Naive thymus-derived CD4-positive, alpha-beta T cell (primary cell): ENCODE results near the gene EIF1. TPM values are rescaled to one million over a fixed set of nuclear protein-coding genes. Genes with fewer than 3 reads are reported as not detected.

ENCODE experiments used
- ATAC-seq: fragments of 150-1000 bp; cut with Tn5 transposase; 2 replicates; pipeline ENCODE4 v1.10.0; 2021; ENCODE audit warnings: mild to moderate bottlenecking, moderate library complexity
- CTCF ChIA-PET: fragments of 350-600 bp; sonication (Branson Sonifier 250); formaldehyde crosslinking; loops from one replicate; lab custom pipeline; 2021; ENCODE audit warnings: antibody characterized with exemption; lab: Charles Lee
- POLR2A ChIA-PET: fragments of 350-600 bp; sonication (Branson Sonifier 250); formaldehyde crosslinking; loops from one replicate; lab custom pipeline; 2021; ENCODE audit warnings: antibody characterized with exemption, inconsistent platforms; lab: Charles Lee
- DNase-seq, 9 donors: peaks; one replicate each; pipeline versions ENCODE4 v3.0.0 to v3.0.0-alpha.2; 2020 to 2022; ENCODE audit warnings: mixed read lengths in 1 of 9
- H3K27ac ChIP-seq: one replicate; pipeline ENCODE4 v1.7.0; 2013; ENCODE audit warnings: mild to moderate bottlenecking, low read depth, low read length, moderate library complexity
- H3K27me3 ChIP-seq, 2 donors: one replicate each; pipeline ENCODE4 v1.7.0; 2013; ENCODE audit warnings: low read length in 2 of 2, mild to moderate bottlenecking in 2 of 2, moderate library complexity in 2 of 2; ENCODE audit not compliant: control insufficient read depth in 2 of 2, insufficient read depth in 2 of 2
- H3K36me3 ChIP-seq, 3 experiments: 1 replicate in 2 of 3; 2 replicates in 1 of 3; pipeline ENCODE4 v1.7.0; 2013; ENCODE audit warnings: low read length in 3 of 3, mild to moderate bottlenecking in 3 of 3, moderate library complexity in 1 of 3; ENCODE audit not compliant: insufficient read depth in 3 of 3, control insufficient read depth in 2 of 3
- H3K4me1 ChIP-seq, 2 donors: one replicate each; pipeline ENCODE4 v1.7.0; 2013; ENCODE audit warnings: low read length in 2 of 2, mild to moderate bottlenecking in 2 of 2, moderate library complexity in 1 of 2; ENCODE audit not compliant: control insufficient read depth in 2 of 2, insufficient read depth in 2 of 2
- H3K4me3 ChIP-seq: 2 replicates; pipeline ENCODE4 v1.7.0; 2013; ENCODE audit warnings: mild to moderate bottlenecking, low read length
- H3K9me3 ChIP-seq, 3 experiments: 1 replicate in 2 of 3; 2 replicates in 1 of 3; pipeline ENCODE4 v1.7.0; 2013; ENCODE audit warnings: low read length in 3 of 3; ENCODE audit not compliant: control insufficient read depth in 2 of 3
- H3K27ac Mint-ChIP-seq, 9 donors: one replicate each; pipeline ENCODE4 v1.8.0; 2020 to 2022; ENCODE audit warnings: mixed read lengths in 9 of 9, mild to moderate bottlenecking in 8 of 9, moderate library complexity in 5 of 9, inconsistent platforms in 2 of 9
- H3K27me3 Mint-ChIP-seq, 5 donors: one replicate each; pipeline ENCODE4 v1.8.0; 2021 to 2022; ENCODE audit warnings: mixed read lengths in 5 of 5, mild to moderate bottlenecking in 1 of 5
- H3K36me3 Mint-ChIP-seq, 5 donors: one replicate each; pipeline ENCODE4 v1.8.0; 2020 to 2022; ENCODE audit warnings: mixed read lengths in 5 of 5, mild to moderate bottlenecking in 3 of 5, inconsistent platforms in 1 of 5
- H3K4me1 Mint-ChIP-seq, 7 donors: one replicate each; pipeline ENCODE4 v1.8.0; 2020 to 2022; ENCODE audit warnings: mixed read lengths in 7 of 7, mild to moderate bottlenecking in 3 of 7, inconsistent platforms in 1 of 7
- H3K4me3 Mint-ChIP-seq, 10 donors: one replicate each; pipeline ENCODE4 v1.8.0; 2020 to 2022; ENCODE audit warnings: mild to moderate bottlenecking in 10 of 10, mixed read lengths in 10 of 10, moderate library complexity in 6 of 10, inconsistent platforms in 2 of 10
- H3K9me3 Mint-ChIP-seq, 11 donors: one replicate each; pipeline ENCODE4 v1.8.0; 2020 to 2022; ENCODE audit warnings: mixed read lengths in 11 of 11, mild to moderate bottlenecking in 4 of 11, inconsistent platforms in 1 of 11, moderate library complexity in 1 of 11
- intact Hi-C, 2 donors: fragments of 100-400 bp; cut with micrococcal nuclease; formaldehyde crosslinking; loops; one replicate each; pipeline ENCODE4 v1.15.1; 2023
- polyA plus RNA-seq, 2 donors: library from polyadenylated mRNA; unstranded; fragments of 300-500 nt; fragmentation: Illumina TruSeq; gene quantifications; one replicate each; pipeline ENCODE4 v1.2.3, GENCODE V29; 2021
- total RNA-seq, 6 experiments: library from RNA in 5 of 6; stranded (reverse) in 5 of 6; gene quantifications; 1 replicate in 5 of 6; 2 replicates in 1 of 6; pipeline ENCODE4 v1.2.3 and lab custom pipeline; 2021 to 2026

Gene EIF1
- total and polyA plus RNA-seq, 7 experiments from 2014 or later, result 710 to 2,222 (median 934) TPM

DNA sequence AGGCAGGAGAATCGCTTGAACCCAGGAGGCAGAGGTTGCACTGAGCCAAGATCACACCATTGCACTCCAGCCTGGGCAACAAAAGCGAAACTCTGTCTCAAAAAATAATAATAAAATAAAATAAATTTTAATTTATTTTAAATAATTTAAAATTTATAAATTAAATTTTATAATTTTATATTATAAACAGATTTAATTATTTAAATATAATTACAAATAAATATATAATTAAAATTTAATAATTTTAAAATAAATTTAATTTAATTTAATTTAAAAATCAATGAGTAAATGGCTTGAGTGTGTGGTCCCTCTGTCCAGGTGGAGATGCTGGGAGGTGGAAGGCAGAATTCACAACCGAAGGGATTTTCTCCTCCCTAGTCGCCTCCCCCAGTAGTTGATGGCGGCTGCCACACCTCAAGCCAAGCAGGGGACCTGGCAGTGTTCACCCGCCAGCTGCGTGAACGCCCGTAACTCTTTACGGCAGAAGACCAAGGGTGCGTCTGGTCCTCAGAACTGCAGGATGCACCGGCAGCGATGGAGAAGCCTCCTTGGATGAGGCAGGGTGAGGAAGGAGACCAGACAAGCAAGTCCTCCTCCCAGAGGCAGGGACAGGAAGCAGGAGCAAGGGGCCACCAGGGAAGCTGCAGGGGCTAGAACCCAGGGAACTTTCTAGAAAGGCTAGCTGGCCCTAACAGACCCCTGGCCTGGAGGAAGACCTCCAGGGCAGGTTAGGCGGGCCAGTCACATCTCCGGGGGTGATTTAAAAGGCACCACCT, 41.5 kb upstream of the EIF1 start:
- ATAC-seq, result no peak
- Mint-ChIP-seq H3K9me3 (peaks cover 0 to 2% (median 0%) of the 10 kb centered on the region in 11 donors), H3K4me3 (peak overlapping the region in 2 of 10 donors; percentile 32 to 83)

DNA sequence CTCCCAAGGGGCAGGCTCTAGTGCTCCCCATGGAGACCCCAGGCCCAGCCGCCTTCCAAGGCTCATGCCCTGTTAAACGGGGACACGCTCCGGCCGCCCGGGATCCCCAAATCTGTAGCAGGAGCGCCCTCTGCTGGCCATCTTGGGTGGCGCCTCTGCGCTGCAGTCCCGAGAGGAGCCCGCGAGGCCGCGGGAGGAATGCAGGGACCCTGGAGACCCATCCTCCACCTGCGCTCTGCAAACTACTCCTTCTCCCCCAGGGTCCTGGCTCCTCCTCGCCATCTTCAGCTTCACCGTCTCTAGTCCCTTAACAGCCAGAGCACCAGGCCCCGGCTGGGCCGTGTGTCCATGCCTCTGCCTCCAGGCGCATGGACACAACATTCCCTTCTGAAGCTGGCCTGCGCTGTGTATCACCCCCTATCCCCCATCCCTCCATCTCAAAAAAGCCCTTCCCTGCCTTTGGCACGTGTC, 40.7 kb upstream of the EIF1 start:
- peaks cover 8 to 12% of the 10 kb centered on the region in 2 donors for H3K4me1 ChIP-seq
- peak overlapping the region; percentile 87 for H3K4me3 ChIP-seq
- H3K27ac ChIP-seq, result peak overlapping the region; percentile 24
- H3K27me3 ChIP-seq, result no peaks in the 10 kb centered on the region
- no peaks in the 10 kb centered on the region for H3K9me3 ChIP-seq
- ChIA-PET CTCF (interaction anchor here (0.6 to 8.3 kb wide), 21 partner anchors 8 to 1089 kb away, joined by 3 to 125 read pairs (median 4); partner anchors contain the start of gene EIF1), POLR2A (interaction anchor here (1.3 to 4.8 kb wide), 4 partner anchors 16 to 42 kb away, joined by 4 to 38 read pairs (median 7); partner anchors contain the start of gene EIF1)
- H3K27ac Mint-ChIP-seq, result peak overlapping the region in 3 of 9 donors; percentile 11 to 68 (median 12)
- no peaks in the 10 kb centered on the region for H3K36me3 ChIP-seq
- H3K4me1 Mint-ChIP-seq, result peaks cover 6 to 14% (median 9%) of the 10 kb centered on the region in 7 donors
- peaks cover 0 to 2% (median 0%) of the 10 kb centered on the region in 11 donors for H3K9me3 Mint-ChIP-seq
- ATAC-seq, result peak; percentile 84
- intact Hi-C loops, result loop anchor here (1.0 to 5.0 kb wide), 13 partner anchors 14 to 1026 kb away; no protein-coding TSS in a partner anchor
- peak; percentile 62 to 93 (median 80) for DNase-seq
- H3K4me3 Mint-ChIP-seq, result peak overlapping the region in 9 of 10 donors; percentile 63 to 86 (median 81)
- H3K27me3 Mint-ChIP-seq, result no peaks in the 10 kb centered on the region
- H3K36me3 Mint-ChIP-seq, result no peaks in the 10 kb centered on the region

More for the DNA sequence above, 41.5 kb upstream of the EIF1 start:
- Histone ChIP-seq H3K4me1 (peaks cover 8 to 12% of the 10 kb centered on the region in 2 donors), H3K36me3 (no peaks in the 10 kb centered on the region), H3K4me3 (no peak overlapping the region), H3K27me3 (no peaks in the 10 kb centered on the region), H3K27ac (no peak overlapping the region), H3K9me3 (no peaks in the 10 kb centered on the region)
- Mint-ChIP-seq H3K36me3 (no peaks in the 10 kb centered on the region), H3K4me1 (peaks cover 6 to 14% (median 9%) of the 10 kb centered on the region in 7 donors), H3K27ac (peak overlapping the region in 1 of 9 donors; percentile 22), H3K27me3 (no peaks in the 10 kb centered on the region)
- CTCF ChIA-PET, result interaction anchor here (1.3 to 8.3 kb wide), 7 partner anchors 13 to 739 kb away, joined by 3 to 125 read pairs (median 26); no protein-coding TSS in a partner anchor
- DNase-seq, result peak in 1 of 9 donors; percentile 4
- POLR2A ChIA-PET, result interaction anchor here (1.3 to 4.8 kb wide), 3 partner anchors 17 to 43 kb away, joined by 4 to 38 read pairs (median 8); partner anchors contain the start of gene EIF1
- intact Hi-C loops, result loop anchor here (5.0 kb wide), 3 partner anchors 790 to 1025 kb away; no protein-coding TSS in a partner anchor

DNA sequence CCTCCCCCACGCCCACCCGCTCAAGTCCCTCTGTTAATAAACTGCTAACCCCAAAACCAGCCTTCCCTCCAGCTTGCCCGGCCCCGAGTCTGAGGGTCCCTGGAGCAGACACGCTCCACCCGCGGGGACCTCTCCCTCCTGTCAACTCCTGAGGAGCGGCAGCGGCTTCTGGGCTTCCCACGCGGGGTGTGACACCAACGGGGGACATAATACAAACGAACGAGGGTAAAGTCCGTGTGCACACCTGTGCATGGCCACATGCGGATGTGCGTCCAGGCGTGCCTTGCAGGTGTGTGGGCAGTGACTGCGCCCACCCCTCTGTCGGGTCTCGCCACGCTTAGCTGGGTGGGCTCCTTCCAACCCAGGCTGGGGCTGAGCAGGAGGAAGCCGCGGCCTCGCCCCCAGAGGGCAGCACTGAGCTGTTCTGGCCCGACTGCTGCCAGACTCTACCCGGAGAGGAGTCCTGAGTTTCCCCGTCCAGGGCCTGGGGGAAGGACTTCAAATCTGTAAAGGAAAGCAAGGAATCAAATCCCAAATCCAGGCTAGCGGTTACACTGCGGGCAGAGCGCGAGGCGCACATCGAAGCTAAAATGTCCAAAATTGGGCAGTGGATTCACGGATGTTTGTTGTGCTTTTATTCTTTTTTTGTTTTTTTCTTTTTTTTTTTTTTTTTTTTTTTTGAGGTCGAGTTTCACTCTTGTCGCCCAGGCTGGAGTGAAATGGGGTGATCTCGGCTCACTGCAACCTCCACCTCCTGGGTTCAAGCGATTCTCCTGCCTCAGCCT, 40.1 kb upstream of the EIF1 start:
- peak overlapping the region in 7 of 9 donors; percentile 28 to 82 (median 77) for H3K27ac Mint-ChIP-seq
- peaks cover 0 to 2% (median 0%) of the 10 kb centered on the region in 11 donors for H3K9me3 Mint-ChIP-seq
- Histone ChIP-seq H3K27me3 (no peaks in the 10 kb centered on the region), H3K9me3 (no peaks in the 10 kb centered on the region), H3K4me3 (peak overlapping the region; percentile 87), H3K36me3 (no peaks in the 10 kb centered on the region), H3K27ac (peak overlapping the region; percentile 24), H3K4me1 (peaks cover 8 to 12% of the 10 kb centered on the region in 2 donors)
- ATAC-seq (peak; percentile 93), DNase-seq (peak; percentile 70 to 93 (median 83))
- H3K4me3 Mint-ChIP-seq, result peak overlapping the region in 9 of 10 donors; percentile 63 to 86 (median 81)
- peaks cover 6 to 14% (median 9%) of the 10 kb centered on the region in 7 donors for H3K4me1 Mint-ChIP-seq
- POLR2A ChIA-PET, result interaction anchor here (1.9 to 4.8 kb wide), 3 partner anchors 16 to 40 kb away, joined by 6 to 38 read pairs (median 8); partner anchors contain the start of gene EIF1
- no peaks in the 10 kb centered on the region for H3K27me3 Mint-ChIP-seq
- CTCF ChIA-PET, result interaction anchor here (0.6 to 8.3 kb wide), 30 partner anchors 9 to 1089 kb away, joined by 3 to 125 read pairs (median 4); partner anchors contain the start of genes EIF1 and KRT12
- no peaks in the 10 kb centered on the region for H3K36me3 Mint-ChIP-seq
- intact Hi-C loops, result loop anchor here (1.0 to 5.0 kb wide), 13 partner anchors 14 to 1026 kb away; no protein-coding TSS in a partner anchor

DNA sequence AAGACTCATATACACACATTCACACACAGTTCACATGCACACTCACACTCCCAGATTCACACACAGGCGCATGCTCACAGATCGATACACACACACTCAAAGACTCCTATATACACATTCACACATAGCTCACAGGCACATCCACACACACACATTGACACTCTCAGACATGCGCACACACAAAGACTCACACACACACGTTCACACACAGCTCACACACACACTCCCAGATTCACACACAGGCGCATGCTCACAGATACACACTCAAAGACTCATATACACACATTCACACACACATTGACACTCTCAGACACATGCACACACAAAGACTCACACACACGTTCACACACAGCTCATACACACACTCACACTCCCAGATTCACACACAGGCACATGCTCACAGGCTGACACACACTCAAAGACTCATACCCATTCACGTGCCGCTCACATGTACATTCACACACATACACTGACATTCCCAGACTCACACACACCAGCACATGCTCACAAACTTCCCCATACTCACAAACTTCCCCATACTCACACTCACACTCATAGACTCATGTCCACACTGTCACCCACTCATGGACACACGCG, 38.7 kb upstream of the EIF1 start:
- intact Hi-C loops, result loop anchor here (2.0 to 5.0 kb wide), 5 partner anchors 71 to 1028 kb away; no protein-coding TSS in a partner anchor
- CTCF ChIA-PET, result interaction anchor here (0.5 to 8.3 kb wide), 9 partner anchors 10 to 807 kb away, joined by 4 to 125 read pairs (median 23); no protein-coding TSS in a partner anchor
- H3K36me3 Mint-ChIP-seq, result no peaks in the 10 kb centered on the region
- peaks cover 6 to 14% (median 9%) of the 10 kb centered on the region in 7 donors for H3K4me1 Mint-ChIP-seq
- peaks cover 0 to 2% (median 0%) of the 10 kb centered on the region in 11 donors for H3K9me3 Mint-ChIP-seq
- Histone ChIP-seq H3K9me3 (no peaks in the 10 kb centered on the region), H3K4me3 (no peak overlapping the region), H3K27me3 (no peaks in the 10 kb centered on the region), H3K27ac (no peak overlapping the region), H3K4me1 (peaks cover 8 to 12% of the 10 kb centered on the region in 2 donors), H3K36me3 (no peaks in the 10 kb centered on the region)
- no peak overlapping the region for H3K27ac Mint-ChIP-seq
- H3K4me3 Mint-ChIP-seq, result no peak overlapping the region
- H3K27me3 Mint-ChIP-seq, result no peaks in the 10 kb centered on the region
- no peak for ATAC-seq
- DNase-seq, result no peak
- POLR2A ChIA-PET, result interaction anchor here (0.5 to 4.8 kb wide), 3 partner anchors 14 to 336 kb away, joined by 3 to 38 read pairs (median 6); no protein-coding TSS in a partner anchor

DNA sequence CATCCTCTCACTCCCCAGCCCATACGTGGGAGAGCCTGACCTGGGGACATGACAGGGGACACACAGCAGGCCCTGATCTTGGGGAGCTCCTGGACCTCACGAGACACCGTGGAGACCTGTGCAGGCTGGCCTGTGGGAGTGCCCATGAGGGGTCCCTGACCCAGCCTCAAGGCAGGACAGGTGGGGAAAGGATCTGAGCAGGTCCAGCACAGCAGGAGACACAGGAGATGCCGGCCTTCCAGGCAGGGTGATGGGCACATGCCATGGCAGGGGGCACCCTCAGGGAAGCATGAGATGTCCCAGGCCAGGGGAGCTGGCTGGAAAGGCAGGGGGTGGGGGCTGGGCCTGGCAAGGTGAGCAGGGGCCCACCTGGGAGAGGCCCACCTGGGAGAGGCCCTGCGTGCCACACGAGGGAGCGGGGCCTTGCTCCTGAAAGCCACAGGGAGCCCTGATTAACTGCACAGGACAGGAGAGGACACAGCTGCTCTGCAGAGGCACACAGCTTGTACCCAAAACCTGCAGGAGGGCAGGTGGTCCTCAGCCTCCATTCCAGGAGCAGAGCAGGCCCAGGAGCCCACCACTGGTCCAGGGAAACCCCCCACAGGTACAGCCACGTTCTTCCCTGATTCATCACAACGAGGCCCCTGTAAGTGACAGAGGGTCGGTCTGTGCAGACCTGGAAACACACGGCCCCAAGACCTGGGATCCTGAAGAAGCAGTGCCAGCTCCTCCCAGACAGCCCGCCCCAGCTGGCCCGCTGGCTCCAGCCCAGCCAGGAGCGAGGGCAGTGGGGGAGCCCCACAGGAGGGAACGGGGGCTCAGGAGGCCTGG, 37.7 kb upstream of the EIF1 start:
- no peaks in the 10 kb centered on the region for H3K36me3 Mint-ChIP-seq
- no peak overlapping the region for H3K4me3 ChIP-seq
- intact Hi-C loops, result no loop called here
- POLR2A ChIA-PET, result interaction anchor here (0.6 to 4.8 kb wide), 2 partner anchors 13 to 20 kb away, joined by 3 to 38 read pairs; no protein-coding TSS in a partner anchor
- peaks cover 6 to 14% (median 8%) of the 10 kb centered on the region in 7 donors for H3K4me1 Mint-ChIP-seq
- H3K27ac ChIP-seq, result no peak overlapping the region
- CTCF ChIA-PET, result interaction anchor here (8.3 kb wide), 1 partner anchor 13 kb away, joined by 125 read pairs; no protein-coding TSS in a partner anchor
- ATAC-seq (no peak), DNase-seq (no peak)
- peaks cover 8 to 12% of the 10 kb centered on the region in 2 donors for H3K4me1 ChIP-seq
- no peak overlapping the region for H3K4me3 Mint-ChIP-seq
- H3K36me3 ChIP-seq, result no peaks in the 10 kb centered on the region
- H3K27me3 ChIP-seq, result no peaks in the 10 kb centered on the region
- no peak overlapping the region for H3K27ac Mint-ChIP-seq
- peaks cover 0 to 2% (median 0%) of the 10 kb centered on the region in 11 donors for H3K9me3 Mint-ChIP-seq
- H3K27me3 Mint-ChIP-seq, result no peaks in the 10 kb centered on the region
- no peaks in the 10 kb centered on the region for H3K9me3 ChIP-seq
